GM06990 (cell line): ENCODE measurements around the gene RBM18.

Experiments used
- DNase-seq: peaks from one replicate; pipeline ENCODE4 v3.0.0-alpha.2; 2011; ENCODE audit not compliant: insufficient read length; ENCODE audit errors: extremely low read depth
- H3K27me3 ChIP-seq: replicated peaks from 2 replicates; pipeline ENCODE4 v1.6.0; 2011; ENCODE audit warnings: low read length; ENCODE audit not compliant: control insufficient read depth, insufficient read depth
- H3K36me3 ChIP-seq: 2 replicates; pipeline ENCODE4 v1.5.1; 2011; ENCODE audit warnings: low read length; ENCODE audit not compliant: control insufficient read depth, insufficient read depth
- H3K4me3 ChIP-seq: replicated peaks from 2 replicates; pipeline ENCODE4 v1.5.1; 2011; ENCODE audit warnings: low read depth, mild to moderate bottlenecking, control low read depth, low read length
- TF ChIP-seq, protein P1 (sequence below): IDR thresholded peaks from 2 replicates; pipeline ENCODE4 v1.5.1; 2011; ENCODE audit warnings: low read length, control low read depth, mild to moderate bottlenecking, inconsistent platforms; ENCODE audit not compliant: insufficient read depth, poor library complexity, severe bottlenecking

Gene RBM18

DNA sequence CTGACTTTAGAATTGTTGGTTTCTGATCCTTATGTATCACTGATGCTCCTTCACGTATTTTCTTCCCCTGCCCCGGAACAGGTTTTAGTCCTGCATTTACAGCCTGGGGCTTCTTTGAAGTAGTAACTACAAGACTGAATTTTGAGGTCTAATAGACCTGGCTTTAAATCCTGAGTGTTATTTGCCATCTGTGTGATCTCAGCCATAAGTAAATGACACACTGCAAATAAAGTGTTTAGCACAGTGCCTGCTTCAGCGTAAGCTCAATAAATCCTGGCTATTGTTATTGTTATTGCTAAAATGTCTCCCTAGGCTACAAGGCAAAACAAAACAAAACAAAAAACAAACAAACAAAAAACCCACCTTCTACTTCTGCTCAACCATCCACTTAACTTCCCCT is 20.3 kb downstream of the RBM18 start:
- H3K27me3 ChIP-seq = no peaks in the 10 kb centered on the region
- no peak for DNase-seq
- H3K4me3 ChIP-seq = no peak overlapping the region
- TF ChIP-seq, protein P1, sequence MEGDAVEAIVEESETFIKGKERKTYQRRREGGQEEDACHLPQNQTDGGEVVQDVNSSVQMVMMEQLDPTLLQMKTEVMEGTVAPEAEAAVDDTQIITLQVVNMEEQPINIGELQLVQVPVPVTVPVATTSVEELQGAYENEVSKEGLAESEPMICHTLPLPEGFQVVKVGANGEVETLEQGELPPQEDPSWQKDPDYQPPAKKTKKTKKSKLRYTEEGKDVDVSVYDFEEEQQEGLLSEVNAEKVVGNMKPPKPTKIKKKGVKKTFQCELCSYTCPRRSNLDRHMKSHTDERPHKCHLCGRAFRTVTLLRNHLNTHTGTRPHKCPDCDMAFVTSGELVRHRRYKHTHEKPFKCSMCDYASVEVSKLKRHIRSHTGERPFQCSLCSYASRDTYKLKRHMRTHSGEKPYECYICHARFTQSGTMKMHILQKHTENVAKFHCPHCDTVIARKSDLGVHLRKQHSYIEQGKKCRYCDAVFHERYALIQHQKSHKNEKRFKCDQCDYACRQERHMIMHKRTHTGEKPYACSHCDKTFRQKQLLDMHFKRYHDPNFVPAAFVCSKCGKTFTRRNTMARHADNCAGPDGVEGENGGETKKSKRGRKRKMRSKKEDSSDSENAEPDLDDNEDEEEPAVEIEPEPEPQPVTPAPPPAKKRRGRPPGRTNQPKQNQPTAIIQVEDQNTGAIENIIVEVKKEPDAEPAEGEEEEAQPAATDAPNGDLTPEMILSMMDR = no peak
- H3K36me3 ChIP-seq = peaks cover 8% of the 10 kb centered on the region

DNA sequence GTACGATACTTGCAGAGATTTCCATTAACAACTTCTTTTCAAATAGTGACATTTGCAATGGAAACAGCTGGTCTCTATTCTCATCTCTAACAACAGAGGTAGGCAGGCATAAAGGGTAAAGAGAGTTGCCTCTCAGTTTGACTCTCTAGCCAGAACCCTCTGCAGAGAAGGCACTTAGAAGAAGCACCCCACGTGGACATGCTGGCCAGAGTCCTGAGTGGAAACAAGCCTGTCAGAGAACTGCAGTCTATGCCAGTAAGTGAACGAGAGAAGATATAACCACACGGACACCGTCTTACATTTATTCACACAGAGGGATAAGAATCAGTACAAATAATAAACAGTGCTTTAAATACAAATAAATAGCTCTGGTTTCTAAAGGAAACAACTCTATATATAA is 24.9 kb downstream of the RBM18 start:
- H3K4me3 ChIP-seq = no peak overlapping the region
- no peaks in the 10 kb centered on the region for H3K27me3 ChIP-seq
- H3K36me3 ChIP-seq = peaks cover 4% of the 10 kb centered on the region
- TF ChIP-seq, protein P1 = no peak
- DNase-seq = no peak

DNA sequence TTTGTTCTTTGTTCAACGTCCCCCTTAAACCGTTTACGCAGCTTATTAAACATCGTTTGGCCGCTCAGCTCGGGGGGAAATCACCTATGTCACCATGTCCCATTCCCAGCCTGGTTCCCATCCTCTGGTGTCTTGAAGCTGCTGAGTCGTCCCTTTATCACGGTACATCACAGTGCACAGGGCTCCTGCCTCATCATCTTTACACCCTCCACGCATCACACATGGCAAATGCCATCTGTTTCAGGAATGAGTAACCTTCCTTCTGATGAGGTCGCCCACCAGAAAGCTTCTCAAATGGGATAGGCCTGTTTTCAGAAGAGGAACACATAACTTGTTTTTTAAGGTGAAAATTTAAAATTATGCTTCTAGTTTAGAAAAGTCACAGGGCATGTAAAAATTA is 28.0 kb downstream of the RBM18 start:
- TF ChIP-seq, protein P1 = no peak
- H3K27me3 ChIP-seq = no peaks in the 10 kb centered on the region

DNA sequence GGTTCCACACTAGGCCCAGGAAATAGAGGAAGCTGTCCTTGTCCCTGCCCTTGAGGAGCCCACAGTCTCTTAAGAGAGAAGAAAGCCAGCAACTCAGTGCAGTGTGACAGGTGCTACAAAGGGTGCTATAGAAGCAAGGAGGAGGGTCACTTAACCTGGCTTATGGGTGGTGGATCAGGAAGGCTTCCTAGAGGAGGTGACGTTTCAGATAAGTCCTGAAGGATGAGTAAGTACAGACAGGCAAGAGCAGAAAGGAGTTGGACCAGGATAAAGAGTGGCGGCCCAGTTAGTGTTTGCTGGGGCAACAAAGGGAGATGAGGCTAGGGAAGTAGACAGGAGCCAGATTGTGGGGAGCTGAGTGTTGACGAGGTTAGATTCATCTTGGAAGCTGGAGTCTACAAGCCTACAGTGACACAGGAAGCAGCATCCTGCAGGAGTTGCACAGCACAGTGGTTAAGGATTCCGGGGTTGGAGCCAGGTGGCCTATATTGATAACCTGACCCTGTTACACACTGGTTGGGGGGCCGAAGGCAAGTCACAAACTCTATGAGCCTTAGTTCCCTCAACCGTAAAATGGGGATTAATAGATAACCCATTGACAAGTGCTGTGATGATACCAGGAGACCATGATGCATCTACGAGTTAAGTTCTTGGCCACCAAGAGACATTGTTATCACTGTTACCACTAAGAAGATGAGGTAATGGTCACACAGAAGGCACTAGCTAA is 30.5 kb downstream of the RBM18 start:
- TF ChIP-seq, protein P1 = no peak
- Histone ChIP-seq H3K4me3 (no peak overlapping the region), H3K36me3 (no peaks in the 10 kb centered on the region), H3K27me3 (no peaks in the 10 kb centered on the region; the same call in none of the 2 replicates)
- no peak for DNase-seq

More for the DNA sequence above, 28.0 kb downstream of the RBM18 start:
- Histone ChIP-seq H3K36me3 (peaks cover 2% of the 10 kb centered on the region), H3K4me3 (no peak overlapping the region)
- DNase-seq = no peak

DNA sequence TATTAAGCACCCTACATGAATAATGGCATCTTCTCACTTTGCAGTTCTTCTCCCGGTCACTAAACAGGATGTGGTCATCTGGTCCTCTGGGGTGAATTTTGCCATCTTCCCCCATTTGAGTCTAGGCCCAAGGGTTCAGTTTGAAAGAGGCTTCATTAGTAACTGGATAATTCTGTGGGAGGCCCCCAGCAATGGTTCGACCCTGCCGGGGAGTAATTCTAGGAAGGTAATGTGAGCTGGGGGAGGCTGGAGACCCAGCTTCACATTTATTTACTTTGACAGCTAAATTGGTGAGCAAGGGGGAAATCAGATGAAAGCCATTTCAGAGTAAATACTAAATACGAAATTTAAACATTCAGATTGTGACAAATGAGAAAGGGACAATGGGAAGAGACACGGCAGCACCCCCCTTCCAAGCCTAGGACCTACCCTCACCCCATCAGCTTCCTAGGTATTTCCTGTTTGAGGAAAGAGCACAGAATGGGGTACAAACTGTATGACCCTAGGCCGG is 31.8 kb downstream of the RBM18 start:
- H3K36me3 ChIP-seq = no peaks in the 10 kb centered on the region
- H3K4me3 ChIP-seq = no peak overlapping the region
- TF ChIP-seq, protein P1 = no peak
- H3K27me3 ChIP-seq = no peaks in the 10 kb centered on the region; the same call in none of the 2 replicates
- DNase-seq = no peak

DNA sequence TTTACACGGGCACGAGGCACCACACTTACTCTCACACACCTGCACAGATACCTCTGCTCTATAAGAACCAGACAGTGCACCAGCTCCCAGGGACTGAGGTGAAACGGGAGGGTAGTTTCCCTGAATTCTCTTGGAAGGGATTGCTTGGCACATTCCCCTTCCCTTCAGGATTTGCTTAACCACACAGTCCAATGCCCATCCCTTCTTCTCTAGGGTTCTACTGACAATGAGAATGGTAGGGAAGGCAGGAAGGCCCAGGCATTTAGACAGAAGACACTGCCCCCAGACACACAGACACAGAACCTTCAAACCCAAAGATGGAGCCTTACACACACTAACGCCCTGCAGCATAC is 35.2 kb downstream of the RBM18 start:
- no peaks in the 10 kb centered on the region; the same call in none of the 2 replicates for H3K27me3 ChIP-seq
- no peak overlapping the region for H3K4me3 ChIP-seq
- TF ChIP-seq, protein P1 = no peak
- H3K36me3 ChIP-seq = no peaks in the 10 kb centered on the region
- DNase-seq = no peak
